HG02973 (cell line): ENCODE measurements around the gene FBXL16.
"Not testable (repeated sequence)": the region's sequence is repeated elsewhere in the genome, so short reads cannot be mapped to it uniquely, and the experiment has no call there.

Experiments
- ATAC-seq: cut with Tn5 transposase; IDR thresholded peaks from one replicate; pipeline ENCODE4 v1.9.1; 2021; ENCODE audit warnings: moderate library complexity; ENCODE audit not compliant: unreplicated experiment

Gene FBXL16, protein sequence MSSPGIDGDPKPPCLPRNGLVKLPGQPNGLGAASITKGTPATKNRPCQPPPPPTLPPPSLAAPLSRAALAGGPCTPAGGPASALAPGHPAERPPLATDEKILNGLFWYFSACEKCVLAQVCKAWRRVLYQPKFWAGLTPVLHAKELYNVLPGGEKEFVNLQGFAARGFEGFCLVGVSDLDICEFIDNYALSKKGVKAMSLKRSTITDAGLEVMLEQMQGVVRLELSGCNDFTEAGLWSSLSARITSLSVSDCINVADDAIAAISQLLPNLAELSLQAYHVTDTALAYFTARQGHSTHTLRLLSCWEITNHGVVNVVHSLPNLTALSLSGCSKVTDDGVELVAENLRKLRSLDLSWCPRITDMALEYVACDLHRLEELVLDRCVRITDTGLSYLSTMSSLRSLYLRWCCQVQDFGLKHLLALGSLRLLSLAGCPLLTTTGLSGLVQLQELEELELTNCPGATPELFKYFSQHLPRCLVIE

DNA sequence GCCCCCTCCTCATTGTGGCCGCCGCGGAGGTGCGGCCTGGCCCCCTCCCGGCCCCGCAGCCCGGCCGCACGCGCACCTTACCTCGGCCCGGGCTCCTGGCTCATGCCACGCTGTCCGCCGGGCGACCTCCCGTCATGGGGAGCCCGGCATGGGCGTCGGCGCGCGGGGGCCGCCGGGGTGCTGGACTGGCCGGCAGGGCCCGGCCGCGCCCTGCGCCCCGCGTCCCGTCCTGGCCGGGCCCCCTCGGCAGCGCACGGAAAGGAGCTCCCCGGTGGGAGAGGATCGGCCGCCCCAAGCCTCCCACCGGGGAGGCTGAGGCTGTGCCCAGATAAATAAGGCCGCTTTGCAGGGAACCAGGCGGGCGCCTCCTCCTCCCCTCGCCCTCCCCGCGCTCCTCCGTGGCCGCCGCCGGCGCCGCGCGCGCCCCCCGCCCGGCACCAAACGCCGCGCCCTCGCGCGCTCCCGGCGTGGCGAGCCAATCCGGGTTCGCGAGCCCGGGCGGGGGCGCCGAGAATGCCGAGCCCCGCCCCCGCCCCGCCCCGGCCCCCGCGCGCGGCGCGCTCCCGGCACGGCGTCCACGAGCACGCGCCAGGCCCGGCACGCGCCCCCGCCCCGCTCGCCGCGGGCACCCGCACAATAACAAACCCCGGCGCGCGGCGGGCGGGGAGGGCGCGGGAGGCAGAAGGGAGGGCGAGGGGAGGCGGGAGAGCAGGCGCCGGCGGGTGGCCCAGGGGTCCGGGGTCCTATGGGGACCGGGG lies at the start of gene FBXL16:
FBXL16 (minus strand) TSS at position 371 of the 758 bp plus-strand sequence. CDS start 8,396 bp downstream, outside the sequence.
- no peak for ATAC-seq

DNA sequence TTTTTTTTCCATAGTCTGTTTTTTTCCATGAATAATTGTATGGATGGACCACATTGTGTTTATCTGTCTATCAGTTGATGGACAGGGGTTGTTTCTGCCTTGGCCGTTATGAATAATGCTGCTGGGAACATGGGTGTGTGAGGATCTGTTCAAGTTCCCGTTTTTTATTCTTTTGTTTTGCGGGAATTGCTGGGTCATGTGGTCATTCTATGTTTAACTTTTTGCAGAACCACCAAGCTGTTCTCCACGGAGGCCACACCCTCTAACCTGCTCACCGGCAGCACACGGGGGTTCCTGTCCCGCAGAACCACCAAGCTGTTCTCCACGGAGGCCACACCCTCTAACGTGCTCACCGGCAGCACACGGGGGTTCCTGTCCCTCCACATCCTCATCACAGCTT lies 49.1 kb upstream of the FBXL16 start:
- no peak for ATAC-seq

DNA sequence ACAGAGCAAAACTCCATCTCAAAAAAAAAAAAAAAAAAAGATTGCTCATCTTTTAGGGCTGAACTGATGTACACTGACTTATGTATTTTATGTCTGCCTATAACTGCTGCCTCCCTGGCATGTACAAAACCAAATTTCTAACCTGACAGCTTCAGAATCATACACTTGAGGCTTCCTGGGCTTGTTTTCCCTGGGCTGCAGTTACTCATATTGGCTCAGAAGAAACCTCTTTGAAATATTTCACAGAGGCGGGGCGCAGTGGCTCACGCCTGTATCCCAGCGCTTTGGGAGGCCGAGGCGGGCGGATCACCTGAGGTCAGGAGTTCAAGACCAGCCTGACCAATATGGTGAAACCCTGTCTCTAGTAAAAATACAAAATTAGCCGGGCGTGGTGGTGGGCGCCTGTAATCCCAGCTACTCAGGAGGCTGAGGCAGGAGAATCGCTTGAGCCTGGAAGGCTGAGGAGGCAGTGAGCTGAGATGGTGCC lies 48.6 kb upstream of the FBXL16 start:
- not testable (repeated sequence) for ATAC-seq

DNA sequence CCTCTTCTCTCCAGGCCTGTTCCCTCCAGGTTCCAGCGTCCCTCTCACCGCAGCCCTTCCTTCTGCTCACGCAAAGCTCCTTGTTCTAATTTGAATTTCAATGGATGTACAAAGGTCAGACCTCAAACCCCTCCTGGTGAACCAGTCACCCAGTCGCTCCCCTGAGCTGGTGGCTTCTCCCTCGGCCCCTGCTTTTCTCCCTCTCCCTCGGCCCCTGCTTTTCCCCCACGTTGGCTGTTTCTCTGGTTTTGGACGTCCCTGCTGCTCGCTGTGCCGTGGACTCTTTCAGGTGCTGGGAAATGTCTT lies 46.4 kb upstream of the FBXL16 start:
- no peak for ATAC-seq

DNA sequence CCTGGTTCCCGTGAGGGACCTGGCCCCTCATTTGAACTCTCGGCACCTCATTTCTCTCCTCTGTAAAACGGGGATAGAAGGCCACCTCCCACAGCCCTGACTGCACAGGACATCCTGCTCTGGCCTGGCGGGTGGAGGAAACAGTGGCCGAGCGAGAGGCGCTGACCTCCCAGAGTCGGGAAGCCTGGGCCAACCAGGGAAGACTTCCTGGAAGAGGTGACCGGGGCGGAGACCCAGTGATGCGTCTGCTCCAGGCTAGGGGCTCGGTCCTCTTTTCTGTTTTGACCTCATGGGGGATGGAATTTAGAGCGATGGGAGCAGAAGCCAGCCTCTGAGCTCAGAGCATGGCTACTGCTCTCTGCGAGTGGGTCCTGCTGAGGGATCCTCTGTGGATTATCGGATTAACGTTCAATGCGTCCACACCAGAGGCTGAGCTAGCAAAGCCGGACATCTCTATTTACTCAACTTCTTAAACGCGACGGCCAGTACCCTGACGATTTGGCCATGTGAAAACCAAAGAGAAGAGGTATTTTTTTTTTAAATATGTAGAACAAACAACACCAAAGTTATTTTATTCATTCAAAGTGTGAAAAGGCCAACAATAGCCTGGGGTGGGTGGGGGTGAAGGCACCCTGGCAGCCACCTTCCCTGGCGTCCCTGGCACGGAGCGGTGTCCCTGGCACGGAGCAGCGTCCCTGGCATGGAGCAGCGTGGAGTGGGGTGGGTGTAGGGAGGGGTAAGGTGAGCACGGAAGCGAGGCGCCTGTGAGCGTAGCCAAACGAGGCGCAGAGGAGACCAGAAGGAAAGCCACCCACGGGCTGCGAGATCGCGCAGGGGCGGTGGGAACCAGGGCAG lies 45.8 kb upstream of the FBXL16 start:
- ATAC-seq = no peak

DNA sequence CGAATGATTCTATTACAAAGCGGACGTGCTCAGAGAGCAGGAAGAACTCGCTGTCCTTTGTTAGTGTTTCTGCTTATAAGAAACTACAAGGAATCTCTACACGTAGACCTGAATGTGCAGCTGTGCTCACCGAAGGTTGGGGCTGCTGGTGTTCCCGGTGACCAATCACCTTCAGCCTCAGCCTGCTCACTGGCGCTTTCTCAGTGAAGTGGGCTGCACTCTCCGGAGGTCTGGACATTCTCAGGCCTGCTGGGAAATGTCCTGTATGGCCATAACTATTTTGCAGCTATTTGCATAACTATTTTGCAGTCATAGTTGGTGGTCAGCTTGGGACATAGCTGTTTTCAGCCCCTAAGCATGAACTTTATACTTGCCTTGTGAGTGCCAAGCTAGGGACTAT lies 44.9 kb upstream of the FBXL16 start:
- ATAC-seq = no peak

DNA sequence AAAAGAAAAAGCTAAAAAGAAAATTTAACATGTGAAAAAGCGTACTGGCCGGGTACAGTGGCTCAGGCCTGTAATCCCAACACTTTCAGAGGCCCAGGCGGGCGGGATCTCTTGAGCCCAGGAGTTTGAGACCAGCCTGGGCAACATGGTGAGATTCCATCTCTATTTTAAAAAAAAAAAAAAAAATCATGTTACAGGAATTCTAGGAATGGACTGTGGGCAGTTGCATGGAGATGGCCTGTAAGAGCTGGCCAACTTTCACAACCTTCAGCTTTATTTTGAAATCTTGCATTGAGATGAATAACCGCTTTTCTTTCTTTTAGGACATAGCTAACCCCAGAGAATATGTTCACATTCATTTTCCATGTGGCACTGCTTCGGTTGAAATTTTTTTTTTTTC lies 43.4 kb upstream of the FBXL16 start:
- no peak for ATAC-seq

DNA sequence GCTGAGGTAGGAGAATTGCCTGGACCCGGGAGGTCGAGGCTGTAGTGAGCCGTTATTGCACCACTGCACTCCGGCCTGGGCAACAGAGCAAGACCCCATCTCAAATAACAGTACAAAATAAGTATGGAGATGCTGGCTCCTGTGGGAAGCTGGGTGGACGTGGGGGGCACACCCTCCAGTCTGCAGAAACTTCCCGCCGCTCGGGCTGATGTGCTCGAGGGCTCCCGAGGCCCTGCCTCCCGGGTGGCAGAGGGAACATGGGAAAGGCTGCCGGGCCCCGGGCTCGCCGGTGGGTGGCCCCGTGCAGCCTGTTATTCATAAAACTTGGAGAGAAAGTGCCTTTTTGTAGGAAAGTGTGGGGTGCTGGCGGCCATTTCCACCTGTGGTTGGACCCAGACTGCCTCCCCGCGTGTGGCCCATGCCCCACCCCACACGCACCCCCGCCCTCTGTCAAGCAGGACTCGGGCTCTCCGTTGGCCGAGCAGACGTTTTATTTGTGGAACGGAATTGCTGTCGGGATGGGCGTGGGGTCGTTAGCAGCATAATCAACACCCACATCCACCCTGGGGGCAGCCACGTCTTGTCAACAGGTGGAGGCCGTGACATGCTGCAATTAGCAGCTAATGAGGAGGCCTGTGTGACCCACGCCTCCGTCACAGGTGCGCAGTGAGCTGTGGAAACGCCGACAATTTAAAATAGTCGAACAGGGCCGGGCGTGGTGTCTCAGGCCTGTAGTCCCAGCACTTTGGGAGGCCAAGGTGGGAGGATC lies 42.6 kb upstream of the FBXL16 start:
- ATAC-seq = no peak

DNA sequence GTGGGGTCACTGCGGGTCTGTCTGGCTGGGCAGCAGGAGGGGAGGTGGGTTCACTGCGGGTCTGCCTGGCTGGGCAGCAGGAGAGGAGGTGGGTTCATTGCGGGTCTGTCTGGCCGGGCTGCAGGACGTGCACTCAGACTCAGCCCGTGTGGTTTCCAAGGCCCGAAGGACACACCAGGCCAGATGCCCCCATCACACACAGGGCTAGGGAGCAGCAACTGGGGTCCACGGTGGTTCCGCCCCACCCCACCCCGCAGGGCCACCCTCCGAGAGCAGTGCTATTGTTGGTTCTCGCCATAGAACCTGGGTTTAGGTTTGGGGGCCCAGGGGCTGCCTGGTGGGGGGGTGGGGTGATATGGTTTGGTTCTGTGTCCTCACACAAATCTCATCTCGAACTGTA lies 41.0 kb upstream of the FBXL16 start:
- no peak for ATAC-seq

DNA sequence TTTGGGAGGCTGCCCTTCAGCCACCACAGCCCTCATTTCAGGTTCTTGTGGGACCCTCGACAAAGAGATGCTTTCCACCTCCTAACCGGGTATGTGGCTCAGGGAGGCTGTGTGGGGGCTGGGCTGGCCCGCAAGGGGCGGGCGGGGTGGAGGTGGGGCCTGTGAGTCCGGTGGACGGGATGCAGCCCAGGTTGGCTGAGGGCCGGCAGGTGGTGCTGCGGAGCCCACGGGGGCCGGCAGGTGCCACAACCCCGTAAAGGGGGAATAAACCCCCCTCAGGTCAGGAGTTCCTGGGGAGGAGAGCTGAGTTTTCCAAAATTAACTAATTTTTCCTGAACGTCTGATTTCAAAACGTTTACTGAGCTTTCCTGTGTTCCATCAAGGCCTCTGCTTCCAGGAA lies 40.1 kb upstream of the FBXL16 start:
- ATAC-seq = no peak

DNA sequence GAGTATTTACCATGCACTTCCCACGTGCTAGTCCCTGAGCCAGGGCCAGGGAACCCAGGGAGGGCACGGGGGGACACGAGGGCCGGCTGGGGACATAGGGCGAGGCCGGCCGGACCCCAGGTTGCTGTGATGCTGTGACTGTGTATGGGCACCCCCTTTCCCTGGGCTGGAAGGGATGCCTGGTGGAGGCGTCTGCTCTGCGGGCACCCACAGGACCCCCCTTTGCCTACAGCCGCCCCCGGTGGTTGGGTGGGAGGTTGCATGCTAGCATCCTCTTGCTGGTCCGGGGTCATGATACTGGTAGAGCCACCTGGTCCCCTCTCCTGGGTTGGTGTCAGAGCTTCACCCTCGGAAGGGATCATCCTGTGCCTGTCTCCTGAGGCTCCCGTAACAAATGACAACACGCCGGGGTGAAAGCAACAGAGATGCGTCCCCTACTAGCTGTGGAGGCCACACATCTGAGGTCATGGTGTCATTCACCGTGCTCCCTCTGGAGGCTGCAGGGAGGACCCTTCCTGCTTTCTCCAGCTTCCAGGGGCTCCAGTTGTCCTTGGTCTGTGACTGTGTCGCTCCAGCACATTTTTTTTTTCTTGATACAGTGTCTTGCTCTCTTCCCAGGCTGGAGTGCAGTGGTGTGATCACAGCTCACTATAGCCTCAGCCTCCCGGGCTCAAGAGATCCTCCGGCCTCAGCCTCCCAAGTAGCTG lies 38.3 kb upstream of the FBXL16 start:
- no peak for ATAC-seq

DNA sequence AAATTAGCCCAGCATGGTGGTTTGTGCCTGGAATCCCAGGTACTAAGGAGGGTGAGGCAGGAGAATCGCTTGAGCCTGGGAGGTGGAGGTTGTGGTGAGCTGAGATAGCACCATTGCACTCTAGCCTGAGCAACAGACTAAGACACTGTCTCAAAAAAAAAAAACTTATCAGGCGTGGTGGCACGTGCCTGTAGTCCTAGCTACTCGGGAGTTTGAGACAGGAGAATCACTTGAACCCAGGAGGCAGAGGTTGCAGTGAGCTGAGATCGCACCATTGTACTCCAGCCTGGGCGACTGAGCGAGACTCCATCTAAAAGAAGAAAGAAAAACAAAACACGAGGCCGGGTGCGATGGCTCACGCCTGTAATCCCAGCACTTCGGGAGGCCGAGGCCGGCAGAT lies 37.3 kb upstream of the FBXL16 start:
- not testable (repeated sequence) for ATAC-seq

DNA sequence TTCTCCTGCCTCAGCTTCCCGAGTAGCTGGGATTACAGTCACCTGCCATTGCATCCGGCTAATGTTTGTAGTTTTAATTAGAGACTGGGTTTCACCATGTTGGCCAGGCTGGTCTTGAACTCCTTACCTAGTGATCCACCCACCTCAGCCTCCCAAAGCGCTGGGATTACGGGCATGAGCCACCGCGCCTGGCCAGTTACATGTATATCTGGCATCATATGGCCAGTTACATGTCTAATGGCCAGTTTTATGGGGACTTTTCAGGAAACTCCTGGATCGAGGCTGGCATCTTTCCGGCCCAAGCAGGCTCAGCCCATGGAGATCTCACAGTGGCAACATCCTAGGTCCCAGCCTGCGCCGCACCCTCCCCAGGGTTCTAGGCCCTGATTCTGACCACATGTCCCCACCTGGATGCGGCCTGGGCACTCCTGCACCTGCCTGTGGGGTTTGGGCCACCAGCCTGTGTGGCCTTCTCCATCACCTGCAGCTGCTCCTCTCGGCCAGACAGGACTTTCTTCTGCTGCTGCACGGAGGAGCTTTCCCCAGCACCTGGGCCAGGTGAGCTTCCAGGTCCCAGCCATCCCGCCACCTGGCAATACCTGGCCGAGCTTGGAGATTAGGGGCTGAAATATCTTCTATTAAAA lies 36.5 kb upstream of the FBXL16 start:
- no peak for ATAC-seq

DNA sequence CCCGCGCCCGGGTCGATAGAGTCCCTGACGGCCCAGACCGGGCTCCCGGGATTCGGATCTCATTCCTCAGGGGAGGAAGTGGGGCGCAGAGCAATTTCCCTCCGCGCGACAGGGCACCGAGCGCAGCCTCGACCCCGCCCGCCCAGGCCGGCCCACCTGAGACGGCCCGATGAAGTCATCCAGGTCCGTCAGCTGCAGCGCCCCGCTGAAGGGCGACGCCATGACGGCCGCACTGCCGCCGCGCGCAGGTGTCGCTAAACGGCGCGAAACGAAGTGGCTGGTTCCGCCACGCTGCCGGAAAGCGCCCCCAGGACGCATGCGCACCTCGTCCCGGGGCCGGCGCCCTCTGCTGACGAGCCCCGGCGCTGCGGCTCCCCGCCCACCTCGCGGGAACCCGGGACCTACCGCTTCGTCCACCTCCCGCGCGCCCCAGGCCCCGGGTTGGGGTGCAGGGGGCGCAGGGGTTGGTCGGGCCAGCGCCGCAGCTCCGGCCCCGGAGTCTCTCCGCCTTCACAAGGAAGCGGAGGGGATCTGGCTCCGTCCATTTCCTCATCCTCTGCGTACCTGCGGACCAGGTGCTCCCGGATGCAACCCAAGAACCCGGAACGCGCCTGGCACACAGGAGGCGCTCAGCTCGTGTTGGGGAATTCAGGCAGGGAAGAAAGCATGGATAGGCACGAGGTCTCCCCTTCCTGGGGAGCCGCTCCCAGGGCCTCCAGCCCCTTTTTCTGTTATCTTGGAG lies 35.3 kb upstream of the FBXL16 start, which contains the start of gene CIAO3:
CIAO3 (minus strand) TSS at position 234 of the 742 bp plus-strand sequence; CDS start at position 222, 12 bp downstream.
- peak; percentile 81 for ATAC-seq

DNA sequence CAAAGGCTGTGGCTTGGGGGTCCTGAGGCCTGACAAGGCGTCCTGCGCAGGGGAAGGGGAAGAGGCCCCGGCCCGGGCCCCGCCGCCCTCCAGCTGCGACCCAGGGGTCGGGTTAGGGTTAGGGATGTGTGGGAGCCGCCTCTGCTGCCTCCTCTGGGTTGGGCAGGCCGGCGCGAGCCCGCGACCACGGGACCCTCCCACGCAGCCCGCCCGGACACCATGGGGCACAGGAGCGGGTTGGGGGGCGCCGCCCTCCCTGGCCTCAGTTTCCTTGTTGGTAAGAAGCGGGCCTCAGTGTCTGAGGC lies 34.8 kb upstream of the FBXL16 start:
- no peak for ATAC-seq

DNA sequence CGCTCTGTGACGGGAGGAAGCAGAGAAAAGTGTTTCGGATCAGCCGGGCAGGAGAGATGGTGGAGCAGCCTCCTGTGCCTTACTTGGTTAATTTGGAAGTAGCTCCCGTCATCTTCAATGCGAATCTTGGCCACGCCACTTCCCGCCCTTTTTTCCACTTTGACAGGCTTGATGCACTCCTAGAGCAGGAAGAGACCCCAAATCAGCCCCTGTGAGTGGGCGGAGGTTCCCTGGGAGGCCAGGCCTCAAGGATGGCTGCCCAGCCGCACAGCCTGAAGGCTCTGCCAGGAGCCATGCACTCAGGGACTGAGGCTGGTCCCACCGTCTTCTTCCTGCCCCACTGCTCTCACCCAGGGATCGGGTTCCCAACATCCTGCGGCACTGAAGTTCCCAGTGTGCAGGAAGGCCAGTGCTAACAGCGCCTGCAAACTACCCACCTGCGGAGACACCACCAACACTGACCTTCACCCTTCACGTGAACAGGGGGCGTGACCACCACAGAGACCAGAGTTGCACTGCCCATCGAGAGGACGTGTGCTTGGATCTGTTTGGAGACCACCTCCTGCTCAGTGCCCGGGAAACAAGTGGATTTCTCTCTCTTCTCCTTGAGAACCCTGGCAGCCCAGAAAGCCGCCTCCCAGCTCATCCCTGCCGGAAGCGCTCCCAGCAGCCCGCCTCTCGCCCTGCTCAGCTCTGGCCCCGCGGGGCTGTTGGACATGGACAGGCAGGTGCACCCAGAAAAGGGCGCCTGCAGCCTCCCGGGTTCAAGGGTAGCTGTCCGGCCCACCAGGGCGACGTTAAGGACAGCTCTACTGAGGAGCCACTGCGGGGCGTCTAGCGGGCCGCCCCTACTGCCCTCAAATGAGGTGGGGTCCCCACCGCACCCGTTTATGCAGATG lies 34.2 kb upstream of the FBXL16 start:
- no peak for ATAC-seq

DNA sequence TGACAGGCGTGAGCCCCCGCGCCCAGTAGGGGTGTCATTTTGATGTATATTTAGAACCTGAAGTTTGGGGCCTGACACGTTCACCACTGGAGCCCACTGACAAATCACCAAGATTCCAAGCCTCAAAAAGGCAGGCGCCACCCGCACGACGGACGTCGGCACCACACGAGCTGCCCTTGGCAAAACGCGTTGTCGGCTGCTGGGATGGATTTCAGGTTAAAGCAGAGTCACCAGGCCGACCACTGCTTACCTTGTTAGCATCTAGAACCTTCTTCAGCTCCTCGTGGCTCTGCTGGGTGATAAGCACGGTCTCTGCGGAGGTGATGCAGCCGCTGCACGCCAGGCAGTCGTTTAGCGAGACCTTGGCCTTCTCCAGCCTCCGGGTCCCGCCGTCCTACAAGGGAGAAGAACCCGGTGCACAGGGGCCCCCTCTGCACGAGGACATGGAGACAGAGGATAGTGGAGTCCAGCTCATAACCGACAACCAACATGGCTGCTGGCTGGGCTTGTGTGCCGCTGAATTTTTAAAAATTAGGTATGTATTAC lies 31.4 kb upstream of the FBXL16 start:
- ATAC-seq = no peak
